SU-DHL-6 (cell line): ENCODE data around the gene CHL1.

Experiments
- H2AFZ ChIP-seq: fragments of 200-600 bp; sonication (generic); 2 replicates; pipeline ENCODE4 v1.6.1; 2014; ENCODE audit warnings: low read depth, mild to moderate bottlenecking, moderate library complexity, mixed read lengths, antibody characterized with exemption, low read length; ENCODE audit not compliant: severe bottlenecking
- H3F3A ChIP-seq: fragments of 200-600 bp; shearing (Covaris generic); 2 replicates; pipeline ENCODE4 v1.6.0; 2016; ENCODE audit warnings: antibody characterized with exemption, mild to moderate bottlenecking; ENCODE audit not compliant: insufficient read depth
- H3K27ac ChIP-seq: fragments of 200-600 bp; sonication (generic); 2 replicates; pipeline ENCODE4 v1.5.1; 2016; ENCODE audit warnings: low read depth, mild to moderate bottlenecking, low read length, moderate library complexity, mixed read lengths
- H3K27me3 ChIP-seq: fragments of 200-600 bp; sonication (generic), shearing (Covaris generic); 2 replicates; pipeline ENCODE4 v1.6.0; 2014; ENCODE audit warnings: mild to moderate bottlenecking, low read length
- H3K36me3 ChIP-seq: fragments of 200-600 bp; sonication (generic); 2 replicates; pipeline ENCODE4 v1.6.1; 2014; ENCODE audit warnings: mild to moderate bottlenecking, low read length, mixed read lengths
- H3K4me2 ChIP-seq: fragments of 300-600, 200-600 bp; shearing (Covaris generic), sonication (generic); 2 replicates; pipeline ENCODE4 v1.6.0; 2014; ENCODE audit warnings: low read length, low read depth, mild to moderate bottlenecking; ENCODE audit not compliant: poor library complexity, severe bottlenecking
- H3K4me3 ChIP-seq: fragments of 200-600 bp; sonication (generic); 2 replicates; pipeline ENCODE4 v1.5.1; 2014; ENCODE audit warnings: antibody characterized with exemption, low read length, mild to moderate bottlenecking, mixed read lengths; ENCODE audit not compliant: insufficient read depth, poor library complexity, severe bottlenecking
- H3K79me2 ChIP-seq: fragments of 200-600 bp; sonication (generic); 2 replicates; pipeline ENCODE4 v1.6.1; 2014; ENCODE audit warnings: mild to moderate bottlenecking, low read length, moderate library complexity; ENCODE audit not compliant: insufficient read depth
- H3K9ac ChIP-seq: fragments of 200-600 bp; sonication (generic); 2 replicates; pipeline ENCODE4 v1.7.0; 2014; ENCODE audit warnings: mild to moderate bottlenecking, low read length
- H3K9me2 ChIP-seq: fragments of 200-600 bp; sonication (generic); replicated peaks from 2 replicates; pipeline ENCODE4 v1.6.1; 2014; ENCODE audit warnings: low read length; ENCODE audit not compliant: insufficient read depth
- H3K9me3 ChIP-seq: fragments of 200-600 bp; sonication (generic); 2 replicates; pipeline ENCODE4 v1.6.1; 2014; ENCODE audit warnings: low read length, mixed read lengths; ENCODE audit not compliant: insufficient read depth
- H4K20me1 ChIP-seq: fragments of 200-600 bp; sonication (generic); 2 replicates; pipeline ENCODE4 v1.6.1; 2014; ENCODE audit warnings: low read depth, mild to moderate bottlenecking, antibody characterized with exemption, low read length, moderate library complexity, mixed read lengths
- CTCF ChIP-seq: fragments of 200-600 bp; sonication (generic); IDR thresholded peaks from one replicate; pipeline ENCODE4 v1.5.1; 2017; ENCODE audit warnings: antibody characterized with exemption, mild to moderate bottlenecking, low read length, moderate library complexity; ENCODE audit not compliant: insufficient read depth, poor library complexity, severe bottlenecking
- EZH2phosphoT487 ChIP-seq: fragments of 200-600 bp; sonication (generic), shearing (Covaris generic); conservative IDR thresholded peaks from 2 replicates; pipeline ENCODE4 v1.6.1; 2018; ENCODE audit warnings: mild to moderate bottlenecking, antibody characterized with exemption, low read length, moderate library complexity, mixed read lengths

The CHL1 gene

GRCh38 chr3:380801-381200 is 184.2 kb downstream of the CHL1 start:
- H3K4me2 ChIP-seq = no peak overlapping the region
- TF ChIP-seq EZH2phosphoT487 (no peak), CTCF (no peak)
- no peaks in the 10 kb centered on the region for H3K9me2 ChIP-seq
- no peak overlapping the region for H3K9ac ChIP-seq
- H3K9me3 ChIP-seq = no peaks in the 10 kb centered on the region
- H3K27ac ChIP-seq = no peak overlapping the region
- H2AFZ ChIP-seq = no peak overlapping the region
- no peaks in the 10 kb centered on the region for H3F3A ChIP-seq
- H3K27me3 ChIP-seq = no peaks in the 10 kb centered on the region
- H3K4me3 ChIP-seq = no peak overlapping the region
- no peaks in the 10 kb centered on the region for H4K20me1 ChIP-seq
- H3K36me3 ChIP-seq = no peaks in the 10 kb centered on the region
- H3K79me2 ChIP-seq = no peaks in the 10 kb centered on the region

- no peaks in the 10 kb centered on the region for H3K9me2 ChIP-seq
- H3K27me3 ChIP-seq = no peaks in the 10 kb centered on the region
- H3K4me3 ChIP-seq = no peak overlapping the region
- H3K36me3 ChIP-seq = no peaks in the 10 kb centered on the region
- H3K9me3 ChIP-seq = no peaks in the 10 kb centered on the region
- H3K79me2 ChIP-seq = no peaks in the 10 kb centered on the region
- no peak overlapping the region for H3K4me2 ChIP-seq
- H4K20me1 ChIP-seq = no peaks in the 10 kb centered on the region
- no peak overlapping the region for H3K9ac ChIP-seq
- no peaks in the 10 kb centered on the region for H3F3A ChIP-seq
- TF ChIP-seq CTCF = no peak
- TF ChIP-seq EZH2phosphoT487 = no peak
- H2AFZ ChIP-seq = no peak overlapping the region
- no peak overlapping the region for H3K27ac ChIP-seq
These were observed 188.6 kb downstream of the CHL1 start for GRCh38 chr3:385151-385550.

GRCh38 chr3:394775-395174 is 198.2 kb downstream of the CHL1 start:
- no peak overlapping the region for H3K27ac ChIP-seq
- no peak overlapping the region for H3K4me2 ChIP-seq
- no peaks in the 10 kb centered on the region for H3K9me2 ChIP-seq
- no peaks in the 10 kb centered on the region for H3K27me3 ChIP-seq
- TF ChIP-seq CTCF (no peak), EZH2phosphoT487 (no peak)
- H2AFZ ChIP-seq = no peak overlapping the region
- no peaks in the 10 kb centered on the region for H4K20me1 ChIP-seq
- no peaks in the 10 kb centered on the region for H3K79me2 ChIP-seq
- H3K36me3 ChIP-seq = no peaks in the 10 kb centered on the region
- H3K4me3 ChIP-seq = no peak overlapping the region
- H3K9ac ChIP-seq = no peak overlapping the region
- H3F3A ChIP-seq = no peaks in the 10 kb centered on the region
- H3K9me3 ChIP-seq = no peaks in the 10 kb centered on the region

GRCh38 chr3:396293-396692 is 199.7 kb downstream of the CHL1 start:
- no peak overlapping the region for H3K4me3 ChIP-seq
- no peaks in the 10 kb centered on the region for H3K9me2 ChIP-seq
- H3K36me3 ChIP-seq = no peaks in the 10 kb centered on the region

More at GRCh38 chr3:396293-396692, 199.7 kb downstream of the CHL1 start:
- Histone ChIP-seq H3K27ac (no peak overlapping the region), H3K79me2 (no peaks in the 10 kb centered on the region), H3K9ac (no peak overlapping the region), H3F3A (no peaks in the 10 kb centered on the region), H3K4me2 (no peak overlapping the region), H2AFZ (no peak overlapping the region), H3K9me3 (no peaks in the 10 kb centered on the region), H3K27me3 (no peaks in the 10 kb centered on the region), H4K20me1 (no peaks in the 10 kb centered on the region)
- TF ChIP-seq EZH2phosphoT487 (no peak), CTCF (no peak)
